HG03457 (cell line): ENCODE results near the gene PIGL.
A peak's percentile ranks its signal among the peaks of the same experiment; 100 is the strongest.
"Not testable (repeated sequence)": the region's sequence is repeated elsewhere in the genome, so short reads cannot be mapped to it uniquely, and the experiment has no call there.

Source experiments
- ATAC-seq: cut with Tn5 transposase; IDR thresholded peaks from one replicate; pipeline ENCODE4 v1.9.1; 2021; ENCODE audit warnings: moderate number of reproducible peaks; ENCODE audit not compliant: unreplicated experiment

Gene PIGL

DNA sequence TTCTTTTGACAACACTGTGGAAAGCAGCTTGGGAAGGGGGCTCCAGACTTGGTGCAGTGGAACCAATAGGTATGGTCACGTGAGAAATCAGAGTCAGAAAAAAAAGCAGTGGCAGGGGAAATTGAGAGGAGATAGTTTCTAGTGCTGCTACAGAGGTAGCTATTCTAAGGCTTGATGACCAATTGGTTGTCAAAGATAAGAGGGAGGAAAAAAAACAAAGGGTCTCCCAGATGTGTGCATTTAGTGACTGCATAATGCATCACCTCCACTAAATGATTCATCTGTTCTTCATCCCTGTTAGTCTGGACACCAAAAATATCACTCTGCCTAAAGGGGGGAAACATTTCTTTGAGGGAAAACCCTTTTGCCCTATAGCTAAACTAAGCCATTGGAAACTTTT lies 56.5 kb downstream of the PIGL start:
- no peak for ATAC-seq

DNA sequence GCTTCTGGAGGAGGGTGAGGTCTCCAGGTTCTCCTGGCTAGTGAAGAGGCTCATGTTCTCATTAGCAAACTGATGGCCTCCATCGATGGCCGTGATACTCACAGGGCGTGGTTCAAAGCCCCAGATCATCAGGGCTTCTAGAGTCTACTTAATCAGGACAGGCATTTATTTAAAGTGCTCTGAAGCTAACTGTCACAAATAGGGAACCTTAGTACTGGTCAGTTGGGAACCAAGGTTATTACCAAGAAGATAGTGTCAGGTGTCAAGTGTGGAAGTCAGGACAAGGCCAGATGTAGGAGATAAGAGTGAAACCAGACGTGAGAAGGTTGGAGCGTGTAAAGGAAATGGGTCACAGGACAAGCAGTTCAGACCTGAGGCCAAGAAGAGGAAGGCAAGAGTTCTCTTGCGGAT lies 56.9 kb downstream of the PIGL start:
- no peak for ATAC-seq

DNA sequence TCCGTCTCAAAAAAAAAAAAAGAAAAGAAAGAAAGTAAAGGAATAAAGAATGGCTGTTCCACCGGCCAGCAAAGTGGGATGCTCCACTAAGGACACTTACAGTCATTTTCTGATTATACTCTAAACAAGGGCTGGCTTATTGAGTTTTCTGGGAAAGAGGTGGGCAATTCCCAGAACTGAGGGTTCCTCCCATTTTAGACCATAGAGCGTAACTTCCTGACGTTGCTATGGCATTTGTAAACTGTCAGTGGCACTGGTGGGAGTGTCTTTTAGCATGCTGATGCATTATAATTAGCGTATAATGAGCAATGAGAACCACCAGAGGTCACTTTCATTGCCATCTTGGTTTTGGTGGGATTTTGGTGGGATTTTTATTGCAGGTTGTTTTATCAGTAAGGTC lies 58.0 kb downstream of the PIGL start:
- no peak for ATAC-seq

DNA sequence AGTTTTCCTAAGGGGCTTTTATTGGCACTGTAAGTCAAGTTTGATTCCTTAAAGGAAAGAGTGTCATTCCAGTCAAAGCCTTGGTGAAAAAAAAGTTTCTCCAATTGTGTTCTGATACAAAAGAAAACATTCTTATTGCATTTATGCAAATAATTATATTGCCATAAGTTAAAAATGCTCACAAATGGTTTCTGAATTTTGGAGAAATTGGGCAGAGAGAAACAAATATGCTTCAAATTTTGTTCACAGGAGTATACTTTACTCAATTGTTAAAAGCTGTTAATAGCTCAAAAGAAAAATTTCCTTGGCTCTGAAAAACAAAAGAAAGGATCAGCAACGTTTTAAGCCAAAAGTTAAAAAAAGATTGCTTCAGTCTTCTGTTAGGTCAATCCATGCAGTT lies 60.2 kb downstream of the PIGL start:
- no peak for ATAC-seq

DNA sequence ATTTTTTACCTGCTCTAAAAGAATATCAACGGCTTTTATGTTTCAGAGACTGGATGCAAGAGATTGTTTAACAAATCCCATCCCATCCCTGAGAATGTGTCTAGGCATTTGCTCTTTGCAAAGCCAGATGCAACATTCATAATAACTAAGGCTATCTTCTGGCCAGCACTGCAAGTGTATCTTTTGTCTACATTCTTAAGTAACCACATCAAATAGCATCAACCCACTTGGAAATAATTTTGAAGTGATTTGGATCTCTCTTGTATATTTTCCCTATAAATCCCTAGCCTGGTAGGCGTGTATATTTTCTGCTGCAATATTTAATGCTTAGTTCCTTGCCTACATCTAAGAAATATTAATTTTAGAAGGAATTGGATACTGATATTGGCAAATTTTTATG lies 64.3 kb downstream of the PIGL start:
- ATAC-seq, result no peak

DNA sequence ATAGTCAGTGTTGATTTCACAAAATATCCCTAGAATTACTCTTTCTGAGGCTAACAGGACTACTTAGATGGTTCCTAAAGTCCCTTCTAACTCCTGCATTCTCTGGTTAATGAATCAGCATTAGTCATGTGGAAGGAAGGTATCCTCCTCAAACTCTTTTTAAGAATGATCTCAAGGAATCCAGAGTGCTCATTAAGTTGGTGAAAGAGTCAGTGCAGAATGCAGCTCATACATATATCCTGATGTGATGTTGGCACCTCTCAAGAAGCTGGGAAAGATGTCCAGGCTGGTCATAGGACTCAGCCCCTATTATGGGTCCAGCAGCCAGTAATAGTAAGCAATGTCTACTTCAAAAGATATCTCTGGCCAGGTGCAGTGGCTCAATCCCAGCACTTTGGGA lies 65.5 kb downstream of the PIGL start:
- ATAC-seq, result no peak

DNA sequence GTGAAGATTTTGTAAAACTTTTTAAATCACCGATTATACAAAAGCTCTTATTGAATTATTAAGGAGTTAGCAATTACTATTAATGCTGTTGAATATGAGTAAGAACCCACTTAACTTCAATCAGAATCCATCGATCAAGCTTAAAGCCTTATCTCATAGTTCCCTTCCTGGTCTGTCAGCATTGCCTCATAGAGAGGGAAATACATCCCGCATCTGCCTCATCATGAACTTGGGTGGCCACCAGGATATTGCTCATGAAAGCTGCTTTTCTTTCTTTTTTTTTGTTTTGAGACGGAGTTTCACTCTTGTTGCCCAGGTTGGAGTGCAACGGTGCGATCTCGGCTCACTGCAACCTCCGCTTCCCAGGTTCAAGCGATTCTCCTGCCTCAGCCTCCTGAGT lies 66.7 kb downstream of the PIGL start:
- ATAC-seq, result no peak

DNA sequence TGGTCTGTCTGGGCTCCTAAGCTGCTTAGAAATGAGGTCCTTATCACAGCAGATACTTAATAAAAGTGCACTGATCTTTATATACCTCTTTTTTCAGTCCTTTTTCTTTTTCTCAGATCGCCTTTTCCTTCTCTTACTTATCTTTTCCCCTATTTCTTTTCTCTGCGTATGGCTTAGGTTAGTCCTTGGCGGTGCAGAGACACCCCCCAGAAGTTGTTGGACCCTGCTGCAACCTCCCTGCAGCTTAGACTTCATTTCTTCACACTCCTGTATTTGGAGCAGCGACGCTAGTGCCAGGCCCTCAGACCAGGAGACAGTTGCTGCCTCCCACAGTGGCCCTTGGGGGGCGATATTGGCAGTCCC lies 68.6 kb downstream of the PIGL start:
- no peak for ATAC-seq

DNA sequence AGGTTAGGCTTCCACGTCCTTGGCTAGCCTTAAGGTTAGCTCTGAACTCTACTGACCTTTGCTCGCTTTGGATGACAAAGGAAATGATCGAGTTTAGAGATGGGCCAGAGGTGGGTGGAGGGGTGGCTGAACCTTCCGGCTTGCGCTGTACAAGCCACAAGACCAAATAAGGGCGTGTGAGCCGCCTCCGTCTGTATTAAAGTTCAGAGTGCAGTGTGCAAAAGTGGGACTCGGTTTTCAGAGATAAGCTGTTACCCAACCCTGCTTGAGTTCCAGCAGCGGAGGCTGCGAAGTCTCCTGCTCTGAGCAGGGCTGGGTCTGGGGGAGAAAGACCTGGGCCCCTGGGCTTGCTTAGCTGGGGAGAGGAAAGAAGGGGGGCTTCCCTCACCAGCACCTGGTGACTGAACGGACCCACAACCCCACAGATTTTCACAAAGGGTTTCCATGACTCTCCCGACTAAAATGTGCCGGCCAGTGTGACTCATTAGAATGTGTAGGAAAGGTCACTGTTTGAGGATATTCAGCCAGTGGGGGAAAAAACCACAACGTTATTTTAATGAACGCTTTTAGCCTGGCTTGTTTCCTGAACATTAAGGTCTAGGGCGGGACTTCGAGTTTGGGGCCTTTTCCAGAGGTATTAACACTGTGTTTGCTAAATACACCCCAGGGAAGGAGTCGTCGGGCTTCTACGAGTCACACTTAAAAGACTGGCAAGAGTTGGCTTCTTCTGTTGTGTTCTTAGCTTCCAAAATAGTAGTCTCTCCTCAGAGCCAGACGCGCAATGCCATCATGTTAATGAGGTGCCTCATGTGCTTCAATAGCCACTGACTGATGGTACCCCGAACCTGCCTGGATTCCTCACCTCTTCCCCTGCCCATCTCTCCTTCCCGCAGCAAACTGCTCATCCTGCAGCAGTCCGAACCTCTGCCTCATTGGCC lies 69.3 kb downstream of the PIGL start:
- peak; percentile 71 for ATAC-seq

DNA sequence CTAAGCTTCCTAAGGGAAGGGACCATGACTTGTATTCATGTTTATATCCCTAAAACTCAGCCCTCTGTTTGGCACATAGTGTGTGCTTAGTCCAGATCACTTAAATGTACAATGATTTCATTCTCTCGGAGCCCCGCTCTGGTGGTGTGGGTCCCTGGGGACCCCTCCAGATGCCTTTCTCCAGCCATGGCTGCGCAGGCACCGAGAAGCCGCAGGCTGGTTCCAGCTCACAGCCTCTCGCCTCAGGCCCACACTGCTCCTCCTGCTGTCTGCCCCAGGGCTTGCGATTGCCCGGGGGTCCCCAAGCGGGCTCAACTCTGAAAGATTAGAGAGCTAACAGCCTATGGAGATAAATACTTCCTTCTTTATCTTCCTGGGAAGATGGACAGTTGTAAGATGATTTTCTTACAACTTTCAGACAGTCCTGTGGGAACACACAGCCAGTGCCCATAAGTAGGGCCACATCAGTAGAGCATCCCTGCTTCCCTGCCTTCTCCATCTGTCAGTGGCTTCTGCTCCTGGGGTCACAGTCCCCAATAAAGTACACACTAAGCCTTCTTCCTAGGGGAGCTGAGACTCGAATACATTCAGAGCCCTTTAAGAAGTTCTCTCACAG lies 70.0 kb downstream of the PIGL start:
- no peak for ATAC-seq

DNA sequence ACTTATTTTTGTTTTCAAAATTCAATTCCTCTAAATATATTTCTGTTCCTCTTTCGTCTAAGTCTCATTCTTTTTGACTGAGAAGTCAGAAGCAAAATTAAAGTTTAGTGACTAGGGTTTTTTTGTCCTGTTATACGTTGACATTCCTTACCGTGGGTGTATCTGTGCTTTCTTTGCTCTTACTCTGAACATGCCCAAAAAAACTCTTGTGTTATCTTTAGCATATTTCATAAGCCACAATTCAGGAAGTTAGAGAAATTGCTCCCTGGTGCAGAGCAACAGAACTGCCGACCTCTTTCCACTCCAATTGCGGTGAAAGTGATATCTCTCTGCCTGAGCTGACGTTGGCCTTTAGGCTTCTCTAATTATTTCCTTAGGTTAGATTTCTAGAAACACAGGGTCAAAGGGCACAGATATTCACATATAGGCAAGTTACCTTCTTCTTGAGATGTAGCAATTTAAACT lies 70.6 kb downstream of the PIGL start:
- ATAC-seq, result no peak

DNA sequence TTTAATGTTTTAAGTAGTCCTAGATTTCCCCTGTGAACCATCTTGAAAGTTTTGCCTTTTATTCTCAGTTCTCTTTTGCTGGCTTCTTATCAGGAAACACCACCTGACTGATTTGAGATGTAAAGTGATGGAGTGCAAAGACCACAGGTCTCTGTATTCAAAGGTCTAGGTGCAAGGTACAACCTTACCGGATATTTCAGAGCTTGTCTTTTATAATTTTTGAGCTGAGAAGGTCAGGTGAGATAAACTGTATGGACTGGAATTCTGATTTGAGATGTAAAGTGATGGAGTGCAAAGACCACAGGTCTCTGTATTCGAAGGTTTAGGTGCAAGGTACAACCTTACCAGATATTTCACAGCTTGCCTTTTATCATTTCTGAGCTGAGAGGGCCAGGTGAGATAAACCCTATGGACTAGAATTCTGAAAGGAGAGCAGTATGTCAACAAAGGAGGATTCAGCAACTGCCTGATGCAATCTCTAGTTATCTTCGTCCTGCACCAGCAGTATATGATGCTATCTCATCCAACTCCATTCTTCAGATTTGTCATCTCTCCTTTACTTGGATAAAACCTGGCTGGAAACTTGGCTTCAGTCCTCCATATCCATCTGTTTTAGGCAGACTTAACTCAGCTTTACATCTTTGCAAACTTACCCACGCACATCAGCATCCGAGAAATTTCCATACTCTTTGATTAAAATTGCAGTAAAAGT lies 72.0 kb downstream of the PIGL start:
- no peak for ATAC-seq

DNA sequence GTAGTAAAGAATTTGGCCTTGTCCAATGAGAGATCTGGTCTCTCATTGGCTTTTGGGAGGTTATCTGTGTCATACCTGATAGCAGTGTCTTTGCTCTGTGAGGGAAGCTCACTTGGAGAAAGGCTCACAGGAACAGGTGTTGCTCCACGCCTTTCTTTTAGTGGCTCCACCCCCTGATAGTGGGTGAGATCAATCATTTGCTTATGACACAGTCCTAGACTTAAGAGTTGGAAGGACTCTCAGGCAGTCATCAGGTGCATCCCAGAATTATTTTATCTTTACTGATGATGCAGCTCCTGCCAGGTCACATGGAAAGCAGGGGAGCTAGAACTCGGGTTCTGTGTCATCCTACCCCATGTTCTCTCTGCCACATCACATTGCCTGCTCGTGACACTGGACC lies 76.9 kb downstream of the PIGL start:
- no peak for ATAC-seq

DNA sequence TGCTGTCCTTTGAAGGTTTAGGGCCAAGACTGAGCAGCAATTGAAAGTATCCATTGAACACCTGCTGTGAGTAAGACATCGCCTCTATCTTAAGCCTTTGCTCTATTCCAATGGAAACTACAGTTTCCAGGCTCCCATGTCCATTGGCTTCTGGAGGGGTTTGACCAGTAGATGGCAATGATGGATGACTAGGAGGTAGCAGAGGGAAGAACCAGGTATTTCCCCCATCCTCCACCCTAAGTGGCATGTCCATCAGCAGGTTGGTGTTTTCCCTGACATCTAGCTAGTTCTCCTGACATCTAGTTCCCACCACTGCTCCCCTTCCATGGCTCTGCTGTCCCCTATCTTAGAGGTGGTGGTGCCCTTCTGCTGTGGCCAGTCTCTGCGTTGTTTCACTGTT lies 77.5 kb downstream of the PIGL start:
- ATAC-seq, result no peak

DNA sequence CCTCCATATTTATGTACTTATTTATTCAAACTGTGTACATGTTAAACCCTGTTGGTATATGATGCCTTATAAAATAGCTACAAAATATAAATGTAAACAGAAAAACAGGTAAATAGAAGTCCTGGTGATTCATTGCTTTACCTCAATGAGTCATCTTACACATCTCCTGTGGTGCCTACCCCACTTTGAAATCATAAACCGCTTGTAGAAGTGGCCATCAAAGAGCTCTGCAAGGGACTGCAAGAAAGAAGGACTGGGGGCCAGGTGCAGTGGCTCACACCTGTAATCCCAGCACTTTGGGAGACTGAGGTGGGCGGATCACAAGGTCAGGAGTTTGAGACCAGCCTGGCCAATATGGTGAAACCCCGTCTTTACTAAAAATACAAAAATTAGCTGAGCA lies 79.1 kb downstream of the PIGL start:
- ATAC-seq, result not testable (repeated sequence)

DNA sequence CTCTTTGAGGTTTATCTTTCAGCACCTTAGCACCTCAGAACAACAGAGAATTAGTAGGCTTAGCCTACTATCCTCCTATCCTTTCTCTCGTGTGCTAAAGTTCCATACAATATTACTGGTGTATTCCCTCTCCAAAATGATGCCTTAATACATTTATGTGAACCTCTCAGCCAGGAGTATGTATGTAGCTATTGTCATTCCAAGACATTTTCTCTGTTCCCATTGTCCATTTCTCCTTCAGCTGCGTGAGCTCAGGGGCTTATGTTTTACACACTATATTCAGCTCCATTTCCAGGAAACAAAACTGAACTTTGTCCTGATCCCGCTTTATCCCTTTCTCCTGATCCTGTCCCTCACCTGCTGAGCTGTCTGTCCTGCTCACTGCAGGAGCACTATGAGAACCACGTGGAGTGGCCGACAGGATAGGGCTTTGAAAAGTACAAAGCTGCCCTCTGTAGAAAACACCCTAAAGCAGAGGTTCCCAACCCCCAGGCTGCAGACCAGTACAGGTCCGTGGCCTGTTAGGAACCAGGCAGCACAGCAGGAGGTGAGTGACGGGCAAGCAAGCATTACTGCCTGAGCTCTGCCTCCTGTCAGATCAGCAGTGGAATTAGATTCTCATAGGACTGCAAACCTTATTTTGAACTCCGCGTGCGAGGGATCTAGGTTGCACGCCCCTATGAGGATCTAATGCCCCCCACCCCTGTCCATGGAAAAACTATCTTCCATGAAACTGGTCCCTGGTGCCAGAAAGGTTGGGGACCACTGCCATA lies 80.5 kb downstream of the PIGL start:
- no peak for ATAC-seq

DNA sequence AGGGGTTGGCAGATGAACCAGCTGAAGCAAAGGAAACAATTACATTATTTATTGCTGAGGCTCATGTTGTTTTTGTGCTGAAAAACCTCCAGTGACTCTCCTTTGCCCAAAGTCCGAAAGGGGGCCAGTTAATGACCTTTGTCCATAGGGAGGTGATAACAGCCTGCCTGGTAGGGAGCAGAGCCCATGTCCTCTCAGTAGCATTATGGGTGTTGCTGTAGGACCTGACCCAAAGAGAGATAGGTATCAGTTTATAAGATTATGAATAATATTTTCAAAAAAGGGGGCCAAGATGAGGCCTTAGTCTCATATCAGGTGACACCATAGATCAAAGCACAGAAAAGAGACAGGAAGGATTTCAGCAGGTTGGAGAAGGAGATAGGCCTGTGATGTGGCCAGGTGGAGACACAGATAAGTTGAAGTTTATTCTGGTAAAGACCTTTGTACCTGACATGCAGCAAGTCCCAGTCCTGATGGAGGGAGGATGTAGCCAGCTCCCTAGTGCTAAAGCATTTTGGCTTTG lies 81.2 kb downstream of the PIGL start:
- ATAC-seq, result no peak

DNA sequence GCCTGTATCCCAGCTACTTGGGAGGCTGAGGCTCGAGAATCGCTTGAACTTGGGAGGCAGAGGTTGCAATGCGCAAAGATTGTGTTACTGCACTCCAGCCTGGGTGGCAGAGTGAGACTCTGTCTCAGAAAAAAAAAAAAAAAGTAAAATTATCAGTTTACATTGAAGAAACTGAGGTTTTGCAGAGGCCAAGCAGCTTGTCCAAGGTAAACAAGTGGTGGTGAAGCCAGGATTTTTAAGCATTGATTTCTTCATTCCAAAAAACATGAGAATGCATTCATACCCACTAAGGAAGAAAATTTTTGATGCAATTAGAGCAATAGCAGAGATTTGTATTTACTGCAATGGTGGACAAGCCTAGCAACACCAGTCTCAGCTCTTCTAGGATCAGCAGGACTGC lies 83.5 kb downstream of the PIGL start:
- ATAC-seq, result no peak

DNA sequence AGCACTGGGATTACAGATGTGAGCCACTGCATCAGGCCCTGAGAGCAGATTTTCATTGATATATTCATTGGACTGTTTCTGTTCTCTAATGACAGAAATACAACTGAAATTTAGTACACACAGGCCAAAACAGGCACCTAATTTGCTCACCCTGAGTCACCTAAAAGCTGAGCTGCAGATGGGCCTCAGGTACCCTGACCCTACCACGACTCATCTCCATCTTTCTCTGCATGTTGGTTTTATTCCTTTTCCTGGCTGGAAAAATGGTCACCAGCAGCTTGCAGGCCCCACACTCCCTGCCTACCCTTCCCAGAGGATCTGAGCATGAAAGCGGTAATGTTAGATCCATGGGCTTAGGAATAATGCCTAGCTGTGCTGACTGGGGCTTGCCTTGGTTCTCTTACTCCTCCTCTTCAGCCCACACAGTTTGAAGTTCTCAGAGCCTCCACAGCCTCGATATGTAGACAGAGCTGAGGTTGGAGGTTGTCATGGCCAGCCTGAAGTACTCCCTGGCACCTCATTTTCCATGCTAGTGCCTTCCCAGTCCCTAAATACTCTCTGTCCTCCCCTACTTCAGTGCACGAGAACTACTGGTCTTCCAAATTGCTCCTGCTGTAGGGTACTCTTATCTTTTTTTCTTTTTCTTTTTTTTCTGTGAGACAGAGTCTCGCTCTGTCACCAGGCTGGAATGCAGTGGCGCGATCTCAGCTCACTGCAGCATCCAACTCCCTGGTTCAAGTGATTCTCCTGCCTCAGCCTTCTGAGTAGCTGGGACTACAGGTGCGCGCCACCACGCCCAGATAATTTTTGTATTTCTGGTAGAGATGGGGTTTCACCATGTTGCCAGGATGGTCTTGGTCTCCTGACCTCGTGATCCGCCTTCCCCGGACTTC lies 85.2 kb downstream of the PIGL start:
- no peak for ATAC-seq

DNA sequence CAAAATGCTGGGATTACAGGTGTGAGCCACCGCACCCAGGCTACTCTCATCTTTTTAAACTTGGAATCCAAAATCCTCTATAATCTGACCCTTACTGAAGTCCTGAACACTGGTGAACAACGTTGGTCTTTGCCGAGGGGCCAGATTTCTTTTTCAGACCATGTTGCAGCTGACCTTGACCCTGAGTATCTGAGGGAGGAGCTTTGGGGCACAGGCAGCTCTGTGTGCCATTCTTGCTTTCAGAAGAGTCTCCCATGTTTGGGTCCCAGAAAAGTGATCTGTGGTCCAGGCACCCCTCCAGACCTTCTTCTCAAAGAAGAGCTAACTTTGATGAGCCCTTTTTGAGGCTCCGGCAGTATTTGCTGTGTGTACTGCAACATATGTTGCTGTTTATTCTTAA lies 85.8 kb downstream of the PIGL start:
- ATAC-seq, result no peak
